Muscle of leg (tissue), 16 donors: ENCODE measurements around the gene SP3. TPM values are rescaled to one million over a fixed set of nuclear protein-coding genes. Genes with fewer than 3 reads are reported as not detected.

Experiments used
- DNase-seq: peaks from one replicate; pipeline ENCODE4 v3.0.0; 2013
- H3K27ac ChIP-seq: one replicate; pipeline ENCODE4 v1.5.1; 2013; ENCODE audit warnings: mild to moderate bottlenecking, low read length, control low read depth
- H3K27me3 ChIP-seq: one replicate; pipeline ENCODE4 v1.6.1; 2013; ENCODE audit warnings: low read length; ENCODE audit not compliant: control insufficient read depth, insufficient read depth
- H3K36me3 ChIP-seq: one replicate; pipeline ENCODE4 v1.6.1; 2013; ENCODE audit warnings: low read length; ENCODE audit not compliant: control insufficient read depth, insufficient read depth
- H3K4me1 ChIP-seq: one replicate; pipeline ENCODE4 v1.6.1; 2013; ENCODE audit warnings: low read length; ENCODE audit not compliant: control insufficient read depth, insufficient read depth
- H3K4me3 ChIP-seq: one replicate; pipeline ENCODE4 v1.5.1; 2013; ENCODE audit warnings: low read length, control low read depth
- H3K9me3 ChIP-seq: replicated peaks from 2 replicates; pipeline ENCODE4 v1.6.1; 2013; ENCODE audit warnings: low read depth, low read length; ENCODE audit not compliant: control insufficient read depth
- WGBS: methylation state at CpG from one replicate; pipeline ENCODE4 v1.1.5; 2013; ENCODE audit warnings: missing lambda C conversion rate; ENCODE audit not compliant: insufficient coverage; 5-methylcytosine and 5-hydroxymethylcytosine counted together
- long read RNA-seq, 11 donors: transcript quantifications; one replicate each; lab custom pipeline, GENCODE V29; 2026
- polyA plus RNA-seq, 8 donors: library from polyadenylated mRNA; unstranded; fragments of 120-200 nt; gene quantifications; one replicate each; pipeline versions ENCODE4 v1.2.1 to v1.2.3, GENCODE V29; 2013; ENCODE audit warnings: inconsistent platforms in 1 of 8, low replicate concordance in 1 of 8; ENCODE audit not compliant: insufficient read length in 8 of 8, insufficient read depth in 1 of 8
- total RNA-seq: library from RNA; stranded (reverse); fragments of 120-200 nt; gene quantifications from one replicate; pipeline ENCODE4 v1.2.4, GENCODE V29; 2013

Gene SP3
- total RNA-seq: 109 TPM
- 10 to 100 TPM; 52.1 to 88.2 (median 71.6) TPM for polyA plus RNA-seq
- long read RNA-seq, donor 1, full-length matches to known transcripts: 7 of 7 reads
- long read RNA-seq, donor 1, partial matches to known transcripts: 0 of 7 reads
- long read RNA-seq, donor 1, other reads (novel, unspliced or antisense): 0 of 7 reads
- long read RNA-seq, donor 2: 0 reads
- long read RNA-seq, donor 3, full-length matches to known transcripts: 5 of 19 reads
- long read RNA-seq, donor 3, partial matches to known transcripts: 14 of 19 reads
- long read RNA-seq, donor 3, other reads (novel, unspliced or antisense): 0 of 19 reads
- long read RNA-seq, donor 4, full-length matches to known transcripts: 2 of 11 reads
- long read RNA-seq, donor 4, partial matches to known transcripts: 9 of 11 reads
- long read RNA-seq, donor 4, other reads (novel, unspliced or antisense): 0 of 11 reads
- long read RNA-seq, donor 5, full-length matches to known transcripts: 18 of 69 reads
- long read RNA-seq, donor 5, partial matches to known transcripts: 51 of 69 reads
- long read RNA-seq, donor 5, other reads (novel, unspliced or antisense): 0 of 69 reads
- long read RNA-seq, donor 6, full-length matches to known transcripts: 16 of 16 reads
- long read RNA-seq, donor 6, partial matches to known transcripts: 0 of 16 reads
- long read RNA-seq, donor 6, other reads (novel, unspliced or antisense): 0 of 16 reads
- long read RNA-seq, donor 7, transcript SP3-203 (5 exons, 3,937 nt): major isoform, 6 of 13 reads
- long read RNA-seq, donor 7, partial matches to known transcripts: 7 of 13 reads
- long read RNA-seq, donor 7, other reads (novel, unspliced or antisense): 0 of 13 reads
- long read RNA-seq, donor 8, full-length matches to known transcripts: 14 of 20 reads
- long read RNA-seq, donor 8, partial matches to known transcripts: 6 of 20 reads
- long read RNA-seq, donor 8, other reads (novel, unspliced or antisense): 0 of 20 reads
- long read RNA-seq, donor 9, partial matches to known transcripts: 15 of 18 reads
- long read RNA-seq, donor 9, other reads (novel, unspliced or antisense): 0 of 18 reads
- long read RNA-seq, donor 10, full-length matches to known transcripts: 10 of 30 reads
- long read RNA-seq, donor 10, partial matches to known transcripts: 20 of 30 reads
- long read RNA-seq, donor 10, other reads (novel, unspliced or antisense): 0 of 30 reads
- long read RNA-seq, donor 11, full-length matches to known transcripts: 11 of 18 reads
- long read RNA-seq, donor 11, partial matches to known transcripts: 7 of 18 reads
- long read RNA-seq, donor 11, other reads (novel, unspliced or antisense): 0 of 18 reads

DNA sequence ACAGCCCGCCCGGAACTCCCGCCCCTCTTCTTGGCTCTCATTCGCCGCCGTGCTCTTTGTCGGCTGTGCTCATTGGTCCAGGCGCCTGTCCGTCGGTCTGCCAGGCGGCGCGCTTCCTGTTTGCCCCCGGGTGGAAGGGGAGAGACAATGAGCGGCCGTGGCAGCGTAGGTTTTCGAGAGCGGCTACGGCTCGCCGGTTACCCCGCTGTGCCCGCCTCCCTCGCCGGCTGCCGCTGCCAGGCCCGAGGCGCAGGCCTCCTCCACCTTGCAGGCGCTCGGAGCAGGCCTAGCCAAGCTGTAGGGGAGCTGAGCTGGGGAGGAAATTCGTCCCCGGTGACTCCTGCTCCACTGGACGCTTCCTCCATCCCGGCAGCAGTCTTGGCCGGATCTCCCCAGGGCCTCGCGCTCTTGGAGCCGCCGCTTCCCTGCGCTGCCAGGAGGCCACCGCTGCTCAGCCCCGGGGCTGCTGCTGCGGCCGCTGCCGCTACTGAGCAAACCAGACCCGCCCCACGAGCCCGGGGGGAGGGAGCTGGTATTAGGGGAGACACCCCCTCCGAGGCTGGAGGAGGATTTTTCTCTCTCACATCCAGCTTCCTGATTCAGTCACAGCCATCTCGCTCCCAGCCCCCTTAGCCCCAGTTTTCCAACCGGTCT, at the start of gene SP3:
SP3 (minus strand) TSS at position 2 of the 654 bp plus-strand sequence. CDS start 202 bp downstream, outside the sequence.
- WGBS: under 1% methylated on average over 35 of the region's 52 CpGs
- Histone ChIP-seq H3K9me3 (peaks cover 6% of the 10 kb centered on the region), H3K4me3 (peak within 1 kb of the TSS; percentile 95), H3K4me1 (peaks cover 7% of the 10 kb centered on the region), H3K27me3 (no peaks in the 10 kb centered on the region), H3K27ac (peak within 1 kb of the TSS; percentile 99), H3K36me3 (peaks cover 4% of the 10 kb centered on the region)
- peak; percentile 99 for DNase-seq

GRCh38 chr2:174014699-174015070, 49.5 kb upstream of the SP3 start:
- Histone ChIP-seq H3K4me1 (peaks cover 35% of the 10 kb centered on the region), H3K4me3 (no peak overlapping the region), H3K27ac (peak overlapping the region; percentile 84), H3K9me3 (no peaks in the 10 kb centered on the region), H3K36me3 (no peaks in the 10 kb centered on the region), H3K27me3 (no peaks in the 10 kb centered on the region)
- peak; percentile 85 for DNase-seq
- 90% methylated on average over 2 of the region's 2 CpGs for WGBS

DNA sequence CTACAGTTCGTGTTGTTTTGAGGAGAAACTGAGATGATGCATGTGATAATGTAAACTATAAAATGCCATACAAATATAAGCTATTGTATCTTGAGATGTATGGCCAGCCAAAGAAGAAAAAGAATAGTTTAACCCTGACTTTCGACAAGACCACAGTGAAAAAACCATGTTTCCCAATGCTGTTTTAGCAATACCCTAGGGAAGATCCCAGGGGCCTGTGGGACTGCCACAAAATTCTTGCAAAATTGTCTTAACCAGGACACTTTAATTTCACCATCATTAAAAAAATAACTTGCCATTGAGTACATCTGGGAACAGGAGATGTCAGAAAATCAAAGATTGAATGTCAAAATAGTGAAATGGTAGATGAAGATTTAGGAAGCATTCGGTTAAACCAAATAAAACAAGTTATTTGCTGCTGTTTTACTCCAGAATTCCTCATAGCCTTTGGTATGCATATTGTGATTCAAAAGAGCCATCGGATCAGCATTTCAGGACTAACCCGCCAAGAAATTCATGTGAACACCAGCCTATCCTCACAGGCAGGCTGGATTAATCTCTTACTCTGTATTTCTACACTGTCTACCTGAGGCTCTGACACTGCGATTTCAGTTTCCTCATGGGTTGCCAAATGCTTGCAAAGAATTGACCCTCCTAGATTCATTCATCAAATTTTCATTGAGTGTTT, 49.0 kb upstream of the SP3 start:
- 18% methylated on average over 3 of the region's 6 CpGs for WGBS
- H3K27ac ChIP-seq: peak overlapping the region; percentile 84

DNA sequence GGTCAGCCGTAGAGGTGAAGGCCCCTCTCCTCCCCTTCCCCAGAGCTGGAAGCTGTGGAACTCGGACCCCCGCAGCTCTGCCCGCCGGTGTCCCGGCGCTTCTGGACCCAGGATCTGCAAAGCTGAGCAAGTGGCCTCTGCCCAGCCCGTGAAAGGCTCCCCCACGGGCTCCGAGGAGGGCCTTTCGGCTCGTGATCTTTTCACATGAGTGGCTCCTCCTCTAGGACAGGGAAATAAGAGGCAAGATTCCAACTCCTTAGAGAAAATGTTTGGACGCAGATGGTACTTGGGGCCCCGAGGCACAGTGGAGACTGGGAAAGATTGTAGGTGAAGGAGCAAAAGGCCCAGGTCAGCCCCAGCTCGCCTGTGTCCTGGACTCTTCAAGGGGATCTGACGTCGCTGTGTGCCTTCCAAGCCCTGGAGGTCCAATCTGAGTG, 48.2 kb upstream of the SP3 start:
- peaks cover 35% of the 10 kb centered on the region for H3K4me1 ChIP-seq
- H3K4me3 ChIP-seq: peak overlapping the region; percentile 54
- peak; percentile 66 for DNase-seq
- no peaks in the 10 kb centered on the region for H3K9me3 ChIP-seq
- 14% methylated on average over 16 of the region's 17 CpGs for WGBS
- H3K27me3 ChIP-seq: no peaks in the 10 kb centered on the region
- H3K36me3 ChIP-seq: no peaks in the 10 kb centered on the region
- peak overlapping the region; percentile 84 for H3K27ac ChIP-seq

More for the DNA sequence above, 49.0 kb upstream of the SP3 start:
- DNase-seq: no peak
- no peaks in the 10 kb centered on the region for H3K9me3 ChIP-seq
- H3K27me3 ChIP-seq: no peaks in the 10 kb centered on the region
- no peaks in the 10 kb centered on the region for H3K36me3 ChIP-seq
- H3K4me3 ChIP-seq: no peak overlapping the region
- H3K4me1 ChIP-seq: peaks cover 35% of the 10 kb centered on the region

DNA sequence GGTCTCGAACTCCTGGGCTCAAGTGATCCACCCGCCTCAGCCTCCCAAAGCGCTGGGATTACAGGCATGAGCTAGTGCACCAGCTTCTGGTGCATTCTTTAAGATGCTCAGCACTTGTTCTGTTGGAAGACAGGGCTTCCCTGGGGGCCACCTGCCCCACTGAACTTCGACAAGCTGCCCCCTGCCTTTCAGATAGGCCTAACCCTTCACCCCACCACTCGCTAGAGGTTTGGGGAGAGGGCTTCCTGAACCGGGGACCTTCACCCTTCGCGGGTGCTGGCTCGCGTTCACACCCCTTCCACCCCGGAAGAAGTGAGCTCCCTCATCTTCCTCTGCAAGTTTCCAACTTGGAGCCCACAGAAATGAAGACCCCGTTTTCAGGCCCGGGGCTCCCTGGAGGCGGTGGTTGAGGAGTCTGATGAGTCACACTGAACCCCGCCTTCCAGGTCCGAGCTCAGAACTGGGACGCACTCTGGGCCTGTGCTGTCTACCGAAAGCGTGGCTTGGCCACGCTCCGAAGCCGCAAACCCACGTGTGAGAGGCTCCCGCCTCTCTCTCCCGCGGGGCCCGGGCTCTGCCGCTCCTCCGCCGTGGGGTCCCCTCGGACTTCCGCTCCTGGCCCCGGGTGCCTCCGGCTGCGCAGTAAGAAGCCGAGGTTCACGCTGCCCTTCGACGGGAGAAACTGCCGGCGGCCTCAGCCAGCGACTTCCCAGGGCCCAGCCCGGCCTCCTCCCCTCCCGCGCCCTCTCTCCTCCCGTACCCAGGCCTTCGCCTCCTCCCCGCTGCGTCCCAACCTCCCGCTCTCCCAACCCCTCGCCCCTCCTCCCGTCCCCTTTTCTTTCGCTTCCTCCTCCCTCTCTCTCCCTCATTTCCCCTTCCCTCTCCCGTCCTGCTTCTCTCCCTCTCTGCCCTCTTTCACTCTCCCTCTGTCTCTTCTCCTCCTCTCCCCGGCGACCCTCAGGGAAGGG, 47.5 kb upstream of the SP3 start:
- Histone ChIP-seq H3K27me3 (no peaks in the 10 kb centered on the region), H3K27ac (peak overlapping the region; percentile 84), H3K4me1 (peaks cover 33% of the 10 kb centered on the region), H3K4me3 (peak overlapping the region; percentile 54), H3K36me3 (no peaks in the 10 kb centered on the region), H3K9me3 (no peaks in the 10 kb centered on the region)
- peak; percentile 93 for DNase-seq
- WGBS: 11% methylated on average over 46 of the region's 56 CpGs

DNA sequence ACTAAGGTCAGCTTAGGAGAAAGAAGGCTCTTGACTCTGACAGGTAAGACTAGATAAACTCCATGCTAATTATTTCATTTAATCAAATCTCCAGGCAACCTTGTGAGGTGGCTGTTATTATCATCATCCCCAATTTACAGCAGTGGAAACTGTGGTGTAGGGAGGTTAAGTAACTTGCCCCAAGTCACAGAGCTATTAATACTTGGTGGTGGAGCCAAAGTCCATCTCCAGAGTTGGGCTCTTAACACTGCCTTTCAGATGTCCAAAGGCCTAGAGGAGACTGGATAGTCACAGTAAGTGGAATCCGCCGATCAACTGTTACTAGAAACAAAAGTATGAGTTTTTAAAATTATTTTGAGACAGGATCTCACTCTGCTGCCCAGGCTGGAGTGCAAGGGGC, 46.6 kb upstream of the SP3 start:
- no CpG with 5 or more reads among the region's 2 CpGs for WGBS

DNA sequence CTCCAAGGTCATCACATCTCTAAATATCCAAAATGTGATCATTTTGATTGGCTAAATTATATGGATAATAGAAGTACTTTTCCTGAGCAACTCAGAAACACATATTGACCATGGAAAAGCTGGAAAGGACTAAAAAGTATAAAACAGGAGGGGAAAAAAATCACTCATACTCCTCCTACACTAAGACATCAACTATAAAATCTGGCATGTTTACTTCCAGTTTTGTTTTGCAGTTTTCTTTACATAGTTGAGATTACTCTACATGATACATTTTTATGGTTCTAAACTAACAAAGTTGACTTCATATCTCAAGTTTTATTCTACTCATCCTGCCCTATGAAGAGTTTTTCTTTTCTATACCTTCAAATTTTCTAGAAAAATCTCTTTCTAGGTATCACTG, 46.0 kb upstream of the SP3 start:
- Histone ChIP-seq H3K27ac (no peak overlapping the region), H3K27me3 (no peaks in the 10 kb centered on the region), H3K9me3 (no peaks in the 10 kb centered on the region), H3K36me3 (no peaks in the 10 kb centered on the region), H3K4me3 (no peak overlapping the region), H3K4me1 (peaks cover 33% of the 10 kb centered on the region)
- no peak for DNase-seq

More for the DNA sequence above, 46.6 kb upstream of the SP3 start:
- no peak overlapping the region for H3K4me3 ChIP-seq
- no peaks in the 10 kb centered on the region for H3K9me3 ChIP-seq
- peaks cover 33% of the 10 kb centered on the region for H3K4me1 ChIP-seq
- H3K36me3 ChIP-seq: no peaks in the 10 kb centered on the region
- H3K27ac ChIP-seq: no peak overlapping the region
- DNase-seq: no peak
- H3K27me3 ChIP-seq: no peaks in the 10 kb centered on the region

GRCh38 chr2:174009488-174010223, 44.5 kb upstream of the SP3 start:
- Histone ChIP-seq H3K36me3 (no peaks in the 10 kb centered on the region), H3K9me3 (no peaks in the 10 kb centered on the region), H3K4me1 (peaks cover 37% of the 10 kb centered on the region), H3K27ac (no peak overlapping the region), H3K4me3 (no peak overlapping the region), H3K27me3 (no peaks in the 10 kb centered on the region)
- 36% methylated on average over 2 of the region's 3 CpGs for WGBS
- no peak for DNase-seq
